NCI-H345 treated with DMSO at 0.1 percent for 48 hours (cell line): ENCODE measurements around the gene CLDN16.

Source experiments
- DNase-seq: peaks from one replicate; lab custom pipeline; 2025; ENCODE audit not compliant: unreplicated experiment; lab: John Stamatoyannopoulos, UW

CLDN16 gene

DNA sequence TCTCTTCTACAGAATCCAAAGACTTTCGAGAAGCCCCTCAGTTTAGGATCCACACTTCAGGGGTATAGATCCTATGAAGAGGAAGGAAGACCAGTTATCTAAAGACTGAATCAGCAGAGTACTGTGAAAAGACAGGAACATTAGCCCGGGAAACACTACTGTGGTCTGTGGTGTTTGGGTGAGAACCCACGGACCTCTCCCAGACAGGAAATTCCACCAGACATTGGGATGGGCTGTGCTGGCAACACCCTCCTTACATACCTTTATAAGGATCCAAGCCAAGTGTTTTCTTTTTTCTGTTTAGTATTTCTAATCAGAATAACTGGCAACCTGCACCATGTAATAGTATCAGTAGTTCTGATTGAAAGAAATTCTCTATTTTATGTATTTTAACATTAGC lies 47.7 kb downstream of the CLDN16 start:
- no peak for DNase-seq

- no peak for DNase-seq
Measured at GRCh38 chr3:190436331-190436730, 48.4 kb downstream of the CLDN16 start.

GRCh38 chr3:190442240-190442639 lies 54.3 kb downstream of the CLDN16 start:
- no peak for DNase-seq

- no peak for DNase-seq
Measured at GRCh38 chr3:190443257-190443656, 55.3 kb downstream of the CLDN16 start.

DNA sequence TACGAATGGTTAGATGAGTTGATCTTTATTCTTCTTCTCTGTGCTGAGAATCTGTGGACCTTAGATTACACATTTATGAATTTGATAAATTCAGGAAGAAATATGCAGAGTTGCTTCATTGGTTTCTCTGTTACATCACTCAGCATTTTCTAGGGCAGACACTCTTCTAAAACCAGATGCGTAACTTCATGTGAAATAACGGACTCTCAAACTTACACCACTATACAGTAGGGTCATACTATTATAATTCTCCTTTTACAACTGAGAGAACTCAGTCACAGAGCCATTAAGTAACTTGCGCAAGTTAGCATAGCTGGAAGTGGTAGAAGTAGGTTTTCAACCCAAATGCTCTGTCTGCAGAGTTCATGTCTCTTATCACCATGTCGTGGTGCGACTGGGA lies 56.0 kb downstream of the CLDN16 start:
- no peak for DNase-seq

- no peak for DNase-seq
Measured at GRCh38 chr3:190444576-190445145, 56.7 kb downstream of the CLDN16 start.

GRCh38 chr3:190446573-190447279 lies 58.8 kb downstream of the CLDN16 start:
- no peak for DNase-seq

DNA sequence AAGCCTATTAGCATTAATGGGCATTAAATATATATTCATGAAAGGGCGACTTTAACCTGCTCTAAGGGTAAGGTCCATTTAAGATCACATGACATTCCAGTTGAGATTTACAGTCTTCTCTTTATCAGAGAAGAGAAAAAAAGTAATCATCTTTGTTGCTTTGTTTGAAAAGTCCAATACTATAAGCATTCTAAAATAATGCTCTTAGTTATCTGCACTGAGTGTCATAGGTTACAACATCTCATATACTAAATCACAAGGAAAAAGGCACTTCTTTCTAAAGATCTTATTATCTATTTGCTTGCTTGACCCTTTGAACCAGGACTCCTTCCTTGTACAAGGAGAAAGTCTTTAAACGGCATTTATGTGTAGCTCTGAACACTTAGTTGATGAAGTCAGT lies 60.3 kb downstream of the CLDN16 start:
- no peak for DNase-seq

- DNase-seq: no peak
Measured at GRCh38 chr3:190449801-190450200, 61.8 kb downstream of the CLDN16 start, which contains the start of gene TMEM207. TMEM207 (minus strand) TSS chr3:190449901; CDS start chr3:190449809, 92 bp downstream.

GRCh38 chr3:190455828-190456227 lies 67.9 kb downstream of the CLDN16 start:
- DNase-seq: no peak

- no peak for DNase-seq
Measured at GRCh38 chr3:190456770-190457169, 68.8 kb downstream of the CLDN16 start.

GRCh38 chr3:190458040-190458439 lies 70.1 kb downstream of the CLDN16 start:
- no peak for DNase-seq
